NCI-H187 (cell line): Measurements from ENCODE around the gene VWDE.

Experiments
- DNase-seq, 2 experiments: peaks; one replicate each; lab custom pipeline; 2025; lab: John Stamatoyannopoulos, UW

Gene VWDE

GRCh38 chr7:12328888-12329770, 74.5 kb downstream of the VWDE start:
- no peak for DNase-seq

DNA sequence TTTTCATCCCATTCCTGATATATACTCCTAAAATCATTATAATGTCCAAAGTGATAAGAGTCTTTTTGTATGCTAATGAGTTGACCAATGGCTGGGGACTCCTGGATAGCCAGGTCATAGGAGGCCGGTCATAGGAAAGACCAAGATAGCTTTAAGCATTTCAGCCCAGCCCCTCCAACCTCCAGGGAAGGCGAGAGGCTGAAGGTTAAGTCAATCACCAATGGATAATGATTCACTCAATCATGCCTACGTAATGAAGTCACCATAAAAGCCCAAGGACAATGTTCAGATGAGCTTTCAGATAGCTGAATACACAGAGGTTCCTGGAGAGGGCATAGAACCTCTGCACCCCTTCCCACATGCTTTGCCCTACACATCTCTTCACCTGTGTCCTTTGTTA, 75.7 kb downstream of the VWDE start:
- no peak for DNase-seq

DNA sequence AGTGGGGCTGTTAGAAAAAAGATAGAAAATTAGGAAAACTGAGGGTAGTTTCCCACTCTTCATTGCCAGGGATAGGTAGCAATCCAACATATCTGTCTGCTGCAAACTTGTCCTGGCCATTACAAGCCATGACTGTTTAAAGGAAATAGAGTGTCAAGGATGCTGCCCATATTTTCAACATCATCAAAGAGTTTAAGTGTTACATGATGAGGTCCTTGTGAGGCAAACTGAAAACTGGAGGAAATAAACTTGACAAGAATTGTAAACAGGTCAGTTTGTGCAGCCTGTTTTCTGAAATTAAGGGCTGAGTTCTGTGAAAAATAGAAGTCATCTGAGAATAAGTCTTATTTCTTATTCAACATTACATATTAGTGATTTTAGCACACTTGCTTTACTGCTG, 78.0 kb downstream of the VWDE start:
- DNase-seq: no peak

GRCh38 chr7:12323415-12323814, 80.2 kb downstream of the VWDE start:
- DNase-seq: no peak

DNA sequence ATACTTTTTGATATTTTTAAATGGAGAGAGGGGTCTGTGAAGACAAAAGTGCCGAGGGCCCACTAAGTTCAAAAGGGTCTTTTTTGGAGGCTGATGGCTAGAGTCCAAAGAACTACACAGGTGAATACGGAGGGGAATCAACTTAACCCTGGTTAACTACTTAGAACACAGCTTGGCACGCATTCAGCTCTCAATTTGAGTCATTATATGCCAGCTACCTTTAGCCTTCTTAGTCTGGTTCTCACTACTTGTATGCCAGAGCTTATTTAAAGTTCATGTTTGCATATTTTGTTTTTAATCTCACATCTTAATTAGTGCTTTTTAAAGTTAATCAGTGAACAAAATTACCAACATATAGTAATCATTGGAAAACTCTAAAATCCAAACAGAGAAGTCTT, 80.8 kb downstream of the VWDE start:
- no peak for DNase-seq

GRCh38 chr7:12322284-12322902, 81.3 kb downstream of the VWDE start:
- no peak for DNase-seq

GRCh38 chr7:12320987-12321647, 82.5 kb downstream of the VWDE start:
- no peak for DNase-seq

DNA sequence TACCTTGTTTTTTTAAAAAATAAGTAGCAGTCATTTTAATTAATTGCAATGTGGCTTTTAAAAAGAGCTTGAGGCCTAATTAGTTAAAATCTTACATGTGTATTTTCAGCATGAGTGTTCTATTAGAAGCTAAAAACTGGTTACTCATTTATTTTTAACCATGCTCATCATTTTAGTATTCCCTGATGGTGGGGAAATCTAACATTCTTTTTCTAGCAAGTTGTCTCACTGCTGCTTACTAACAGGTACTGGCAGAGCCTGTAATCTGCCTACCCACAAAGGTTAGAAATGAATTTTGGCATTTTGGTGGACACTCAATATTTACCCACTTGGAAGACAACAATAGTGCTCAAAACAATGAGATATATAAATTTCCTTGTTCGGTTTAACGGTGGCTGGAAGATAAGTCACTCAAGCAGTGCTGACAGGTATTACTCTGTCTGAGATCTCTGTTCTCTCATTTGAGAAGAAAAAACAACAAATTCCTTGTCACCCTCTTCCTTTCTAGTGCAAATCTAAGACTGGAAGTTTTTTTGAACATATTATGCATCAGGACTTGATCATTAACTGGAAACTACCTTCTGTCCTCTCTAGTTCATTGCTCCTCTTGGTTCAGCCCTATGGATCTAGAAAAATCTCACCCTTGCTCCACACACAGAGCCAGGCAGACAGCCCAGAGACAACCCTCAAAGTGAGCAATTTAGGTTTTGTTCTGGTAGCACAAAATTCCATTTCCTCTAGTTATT, 83.3 kb downstream of the VWDE start:
- no peak for DNase-seq

DNA sequence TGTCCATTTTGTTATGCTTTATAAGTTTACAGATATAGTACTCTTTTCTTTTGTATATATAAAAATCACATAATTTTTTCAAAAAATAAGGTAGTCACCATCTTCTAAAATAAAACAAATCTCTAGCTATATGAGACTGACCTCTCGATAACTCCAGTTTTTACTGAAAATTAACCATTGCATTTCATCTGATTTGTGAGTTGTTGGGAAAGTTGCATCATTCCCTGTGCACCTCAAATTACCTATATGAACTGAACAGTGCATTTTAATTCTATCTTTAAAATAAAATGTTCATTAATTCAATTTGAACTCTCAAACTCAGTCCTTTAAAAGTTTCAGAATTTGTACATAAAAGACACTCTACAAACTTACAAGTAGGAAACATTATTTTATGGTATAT, 86.0 kb downstream of the VWDE start:
- no peak for DNase-seq

GRCh38 chr7:12316925-12317324, 86.7 kb downstream of the VWDE start:
- DNase-seq: no peak

DNA sequence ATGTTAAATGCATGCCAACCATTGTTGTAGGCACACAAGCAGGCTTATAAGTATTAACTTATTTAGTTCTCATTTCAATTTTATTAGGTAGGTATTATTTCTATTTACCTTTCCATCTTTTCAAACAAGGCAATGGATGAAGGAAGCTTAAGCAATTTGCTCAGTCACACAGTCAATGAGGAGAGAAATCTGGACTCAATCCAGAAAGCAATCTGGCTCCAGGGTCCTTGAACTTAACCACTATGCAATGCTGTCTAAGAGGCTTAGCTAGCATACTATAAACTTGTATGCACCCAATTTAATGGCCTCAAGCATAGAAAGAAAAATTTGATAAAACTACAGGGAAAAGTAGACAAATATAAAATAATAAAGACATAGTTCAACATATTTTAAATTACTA, 88.6 kb downstream of the VWDE start:
- peak in 1 of 2 experiments; percentile 4 for DNase-seq

GRCh38 chr7:12314199-12314598, 89.5 kb downstream of the VWDE start:
- no peak for DNase-seq

DNA sequence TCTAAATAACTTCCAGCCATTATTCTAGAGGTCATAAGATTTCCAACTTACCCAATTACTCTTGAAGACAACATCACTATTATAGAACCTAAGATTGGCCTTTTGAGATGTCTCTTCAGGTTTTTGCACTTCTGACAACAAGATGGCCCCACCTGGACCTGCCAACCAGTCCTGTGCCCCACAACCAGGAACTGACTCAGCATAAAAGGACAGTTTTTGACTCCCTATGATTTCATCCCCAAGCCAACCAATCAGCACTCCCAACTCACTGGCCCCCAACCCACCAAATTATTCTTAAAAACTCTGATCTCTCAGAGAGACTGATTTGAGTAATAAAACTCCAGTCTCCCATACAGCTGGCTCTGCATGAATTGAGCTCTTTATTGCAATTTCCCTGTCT, 98.2 kb downstream of the VWDE start:
- no peak for DNase-seq

GRCh38 chr7:12303495-12303894, 100.2 kb downstream of the VWDE start:
- DNase-seq: peak in 1 of 2 experiments; percentile 9

DNA sequence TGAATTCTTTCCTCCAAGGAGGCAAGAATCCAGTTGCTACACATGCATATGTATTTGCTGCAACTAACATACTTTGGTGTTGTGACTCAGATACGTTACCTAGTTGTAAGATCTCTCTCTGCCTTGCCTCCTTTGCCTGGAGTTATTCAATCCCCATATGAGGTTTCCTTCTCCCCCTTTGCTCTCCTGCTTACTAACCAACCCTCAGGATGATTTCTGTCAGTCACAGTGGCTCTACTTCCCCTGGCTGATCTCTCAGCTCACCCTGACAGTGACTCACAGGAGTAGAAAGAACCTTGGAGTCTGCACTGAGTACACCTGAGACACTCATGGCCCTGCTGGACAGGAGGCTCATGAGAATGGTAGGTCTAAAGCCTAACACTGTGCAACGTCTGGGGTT, 100.6 kb downstream of the VWDE start:
- DNase-seq: no peak

DNA sequence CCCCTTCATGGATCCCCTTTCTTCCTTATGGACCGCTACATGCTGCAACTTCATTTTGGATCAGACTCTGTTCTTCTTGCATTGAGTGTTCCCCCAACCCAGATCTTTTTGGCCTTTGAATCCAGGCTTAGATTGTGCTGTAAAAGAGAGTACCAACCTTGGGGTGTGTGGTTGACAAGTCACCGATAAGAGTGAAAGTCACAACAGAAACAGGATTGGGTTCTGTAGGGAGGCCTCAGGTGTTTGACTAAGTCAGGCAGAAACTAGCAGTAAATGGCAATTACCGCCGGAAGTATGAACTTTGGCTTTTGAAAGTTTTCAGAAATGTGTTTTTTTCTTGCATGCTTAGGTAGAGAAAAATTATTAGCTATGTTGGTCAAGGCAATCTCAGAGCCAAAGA, 103.2 kb downstream of the VWDE start:
- DNase-seq: no peak

- DNase-seq: no peak
These were observed 104.3 kb downstream of the VWDE start for GRCh38 chr7:12299367-12299766.

GRCh38 chr7:12297283-12298108, 106.2 kb downstream of the VWDE start:
- no peak for DNase-seq

GRCh38 chr7:12296051-12296570, 107.6 kb downstream of the VWDE start:
- DNase-seq: no peak

GRCh38 chr7:12294701-12295100, 109.0 kb downstream of the VWDE start:
- no peak for DNase-seq

DNA sequence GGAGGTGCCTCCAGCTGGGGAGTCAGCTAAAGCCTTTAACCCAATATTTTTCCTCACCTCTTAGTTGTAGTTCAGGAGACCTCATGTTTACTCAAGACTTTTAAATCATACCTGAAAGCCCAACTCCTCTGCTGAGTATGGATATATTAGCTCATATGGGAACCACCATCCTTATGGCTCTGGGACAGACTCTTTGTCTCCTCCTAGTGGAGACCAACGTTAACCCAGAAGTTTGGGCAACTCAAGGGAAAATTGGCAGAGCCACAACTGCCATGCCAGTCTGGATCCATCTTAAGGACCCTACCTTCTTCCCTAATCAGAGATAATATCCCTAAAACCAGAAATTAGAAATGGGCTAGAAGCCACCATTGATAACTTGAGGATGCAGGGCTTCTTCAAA, 111.8 kb downstream of the VWDE start:
- no peak for DNase-seq
